ENCODE data around the gene ENPP3. TPM values are rescaled to one million over a fixed set of nuclear protein-coding genes. Genes with fewer than 3 reads are reported as not detected.

The ENPP3 gene
- total RNA-seq, 1 donor from 2014 or later, result not detected

DNA sequence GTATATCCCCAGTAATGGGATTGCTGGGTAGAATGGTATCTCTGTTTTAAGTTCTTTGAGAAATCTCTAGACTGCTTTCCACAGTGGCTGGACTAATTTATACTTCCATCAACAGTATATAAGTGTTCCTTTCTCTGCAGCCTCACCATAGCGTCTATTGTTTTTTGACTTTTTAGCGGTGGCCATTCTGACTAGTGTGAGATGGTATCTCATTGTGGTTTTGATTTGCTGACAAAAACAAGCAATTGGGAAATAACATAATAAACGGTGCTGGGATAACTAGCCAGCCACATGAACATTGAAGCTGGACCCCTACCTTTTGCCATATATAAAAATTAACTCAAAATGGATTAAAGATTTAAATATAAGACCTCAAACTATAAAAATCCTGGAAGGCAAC lies 49.9 kb downstream of the ENPP3 start:
- TF ChIP-seq, protein P1, sequence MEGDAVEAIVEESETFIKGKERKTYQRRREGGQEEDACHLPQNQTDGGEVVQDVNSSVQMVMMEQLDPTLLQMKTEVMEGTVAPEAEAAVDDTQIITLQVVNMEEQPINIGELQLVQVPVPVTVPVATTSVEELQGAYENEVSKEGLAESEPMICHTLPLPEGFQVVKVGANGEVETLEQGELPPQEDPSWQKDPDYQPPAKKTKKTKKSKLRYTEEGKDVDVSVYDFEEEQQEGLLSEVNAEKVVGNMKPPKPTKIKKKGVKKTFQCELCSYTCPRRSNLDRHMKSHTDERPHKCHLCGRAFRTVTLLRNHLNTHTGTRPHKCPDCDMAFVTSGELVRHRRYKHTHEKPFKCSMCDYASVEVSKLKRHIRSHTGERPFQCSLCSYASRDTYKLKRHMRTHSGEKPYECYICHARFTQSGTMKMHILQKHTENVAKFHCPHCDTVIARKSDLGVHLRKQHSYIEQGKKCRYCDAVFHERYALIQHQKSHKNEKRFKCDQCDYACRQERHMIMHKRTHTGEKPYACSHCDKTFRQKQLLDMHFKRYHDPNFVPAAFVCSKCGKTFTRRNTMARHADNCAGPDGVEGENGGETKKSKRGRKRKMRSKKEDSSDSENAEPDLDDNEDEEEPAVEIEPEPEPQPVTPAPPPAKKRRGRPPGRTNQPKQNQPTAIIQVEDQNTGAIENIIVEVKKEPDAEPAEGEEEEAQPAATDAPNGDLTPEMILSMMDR (IDR thresholded peaks at IDR 0.05), result no peak
- Mint-ChIP-seq H3K27ac (ENCODE audit: unreplicated experiment) (no peak overlapping the region), H3K9me3 (ENCODE audit: unreplicated experiment) (no peaks in the 10 kb centered on the region), H3K27me3 (ENCODE audit: unreplicated experiment) (peaks cover 2% of the 10 kb centered on the region), H3K4me1 (ENCODE audit: unreplicated experiment) (peaks cover 5% of the 10 kb centered on the region), H3K4me3 (ENCODE audit: unreplicated experiment) (no peak overlapping the region), H3K36me3 (ENCODE audit: unreplicated experiment) (no peaks in the 10 kb centered on the region)
- DNase-seq (ENCODE audit: extremely low spot score, unreplicated experiment), result no peak

DNA sequence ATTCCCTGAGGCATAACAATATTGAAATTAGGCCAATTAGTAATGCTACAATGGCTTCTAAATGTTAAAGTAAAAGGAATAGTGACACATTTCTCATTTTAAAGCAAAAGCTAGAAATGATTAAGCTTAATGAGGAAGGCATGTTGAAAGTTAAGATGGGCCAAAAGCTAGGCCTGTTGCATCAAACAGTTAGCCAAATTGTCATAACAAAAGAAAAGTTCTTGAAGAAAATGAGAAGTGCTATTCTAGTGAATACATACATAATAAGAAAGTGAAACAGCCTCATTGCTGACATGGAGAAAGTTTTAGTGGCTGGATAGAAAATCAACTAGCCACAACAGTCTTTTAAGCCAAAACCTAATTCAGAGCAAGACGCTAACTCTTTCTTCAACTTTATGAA lies 51.2 kb downstream of the ENPP3 start:
- H3K27me3 Mint-ChIP-seq (ENCODE audit: unreplicated experiment), result peaks cover 2% of the 10 kb centered on the region
- no peak for DNase-seq (ENCODE audit: extremely low spot score, unreplicated experiment)
- H3K9me3 Mint-ChIP-seq (ENCODE audit: unreplicated experiment), result no peaks in the 10 kb centered on the region
- H3K36me3 Mint-ChIP-seq (ENCODE audit: unreplicated experiment), result no peaks in the 10 kb centered on the region
- no peak overlapping the region for H3K4me3 Mint-ChIP-seq (ENCODE audit: unreplicated experiment)
- no peaks in the 10 kb centered on the region for H3K4me1 Mint-ChIP-seq (ENCODE audit: unreplicated experiment)
- H3K27ac Mint-ChIP-seq (ENCODE audit: unreplicated experiment), result no peak overlapping the region
- TF ChIP-seq, protein P1 (IDR thresholded peaks at IDR 0.05), result no peak

- H3K4me1 Mint-ChIP-seq (ENCODE audit: unreplicated experiment), result no peaks in the 10 kb centered on the region
- no peak overlapping the region for H3K4me3 Mint-ChIP-seq (ENCODE audit: unreplicated experiment)
- H3K27me3 Mint-ChIP-seq (ENCODE audit: unreplicated experiment), result peaks cover 2% of the 10 kb centered on the region
Observed at GRCh38 chr6:131692031-131692430, 54.9 kb downstream of the ENPP3 start.

GRCh38 chr6:131692589-131692988 lies 55.5 kb downstream of the ENPP3 start:
- no peak for DNase-seq (ENCODE audit: extremely low spot score, unreplicated experiment)
- Mint-ChIP-seq H3K36me3 (ENCODE audit: unreplicated experiment) (no peaks in the 10 kb centered on the region), H3K4me1 (ENCODE audit: unreplicated experiment) (no peaks in the 10 kb centered on the region), H3K4me3 (ENCODE audit: unreplicated experiment) (no peak overlapping the region), H3K27ac (ENCODE audit: unreplicated experiment) (no peak overlapping the region), H3K9me3 (ENCODE audit: unreplicated experiment) (no peaks in the 10 kb centered on the region), H3K27me3 (ENCODE audit: unreplicated experiment) (peaks cover 2% of the 10 kb centered on the region)
- TF ChIP-seq, protein P1 (IDR thresholded peaks at IDR 0.05), result no peak

More at GRCh38 chr6:131692031-131692430, 54.9 kb downstream of the ENPP3 start:
- DNase-seq (ENCODE audit: extremely low spot score, unreplicated experiment), result no peak
- H3K27ac Mint-ChIP-seq (ENCODE audit: unreplicated experiment), result no peak overlapping the region
- H3K9me3 Mint-ChIP-seq (ENCODE audit: unreplicated experiment), result no peaks in the 10 kb centered on the region
- TF ChIP-seq, protein P1 (IDR thresholded peaks at IDR 0.05), result no peak
- H3K36me3 Mint-ChIP-seq (ENCODE audit: unreplicated experiment), result no peaks in the 10 kb centered on the region

GRCh38 chr6:131693384-131693783 lies 56.3 kb downstream of the ENPP3 start:
- TF ChIP-seq, protein P1 (IDR thresholded peaks at IDR 0.05), result no peak
- peaks cover 2% of the 10 kb centered on the region for H3K27me3 Mint-ChIP-seq (ENCODE audit: unreplicated experiment)
- DNase-seq (ENCODE audit: extremely low spot score, unreplicated experiment), result no peak
- no peaks in the 10 kb centered on the region for H3K4me1 Mint-ChIP-seq (ENCODE audit: unreplicated experiment)
- H3K36me3 Mint-ChIP-seq (ENCODE audit: unreplicated experiment), result no peaks in the 10 kb centered on the region
- H3K9me3 Mint-ChIP-seq (ENCODE audit: unreplicated experiment), result no peaks in the 10 kb centered on the region
- H3K4me3 Mint-ChIP-seq (ENCODE audit: unreplicated experiment), result no peak overlapping the region
- H3K27ac Mint-ChIP-seq (ENCODE audit: unreplicated experiment), result no peak overlapping the region

Data from osteocyte (in vitro differentiated cells).